OCI-LY1 (cell line): ENCODE results near the gene ADD2.

Experiments
- CTCF ChIP-seq: fragments of 200-600 bp; sonication (generic), shearing (Covaris generic); IDR thresholded peaks from 2 replicates; pipeline ENCODE4 v1.5.1; 2017; ENCODE audit warnings: mild to moderate bottlenecking, antibody characterized with exemption, low read length, moderate library complexity, mixed read lengths
- EZH2 ChIP-seq: fragments of 200-600 bp; sonication (generic), shearing (Covaris generic); IDR thresholded peaks from 2 replicates; pipeline ENCODE4 v1.8.0; 2017; ENCODE audit warnings: borderline replicate concordance, mixed run types, mild to moderate bottlenecking, antibody characterized with exemption, low read length, moderate library complexity, mixed read lengths

- TF ChIP-seq CTCF (no peak), EZH2 (no peak)
These were observed 76.4 kb downstream of the ADD2 start for GRCh38 chr2:70691497-70692140.
